HG03175 (cell line): ENCODE results near the gene JUN.

ENCODE experiments used
- ATAC-seq: cut with Tn5 transposase; IDR thresholded peaks from one replicate; pipeline ENCODE4 v1.9.1; 2021; ENCODE audit warnings: mild to moderate bottlenecking, moderate library complexity; ENCODE audit not compliant: unreplicated experiment

Gene JUN

GRCh38 chr1:58784758-58785441, 1.1 kb upstream of the JUN start:
- ATAC-seq = peak; percentile 8

DNA sequence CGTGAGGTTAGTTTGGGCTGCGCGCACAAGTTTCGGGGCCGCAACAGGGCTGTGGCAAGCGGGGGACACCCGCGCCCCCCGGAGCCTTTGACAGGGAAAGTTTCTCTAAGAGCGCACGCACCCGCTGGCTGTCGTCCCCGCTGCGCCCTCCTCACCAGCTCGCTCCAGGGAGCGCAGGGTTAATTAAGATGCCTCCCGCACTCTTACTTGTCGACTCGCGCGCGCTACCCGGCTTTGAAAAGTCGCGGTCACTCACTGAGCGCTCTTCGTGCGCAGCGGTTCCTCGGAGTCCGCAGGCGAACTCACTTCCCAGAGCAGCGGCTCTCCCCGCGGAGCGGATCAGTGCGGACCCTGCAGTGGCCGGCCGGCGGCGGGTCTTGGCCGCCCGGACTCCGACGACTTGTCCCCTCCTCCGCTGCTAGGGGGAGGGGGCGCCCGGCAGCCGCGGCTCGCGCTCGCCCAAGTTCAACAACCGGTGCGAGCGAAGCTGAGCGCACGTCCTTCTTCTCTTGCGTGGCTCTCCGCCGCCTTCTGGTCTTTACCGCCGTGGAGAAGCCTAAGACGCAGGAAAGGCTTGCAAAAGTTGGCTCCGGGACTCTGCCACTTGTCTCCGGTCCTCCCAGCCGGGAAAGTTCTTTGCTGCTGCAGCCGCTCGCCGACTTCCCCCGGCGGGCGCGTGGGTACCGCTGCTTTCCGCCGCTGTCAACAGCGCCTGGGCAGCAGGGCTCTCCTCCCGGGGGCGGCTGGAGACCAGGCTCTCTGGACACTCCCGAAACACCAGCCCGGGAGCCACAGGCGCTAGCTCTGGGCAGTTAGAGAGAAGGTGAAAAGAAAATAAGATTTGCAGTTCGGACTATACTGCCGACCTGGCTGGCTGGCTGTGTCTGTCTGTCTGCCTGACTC, 506 bp downstream of the JUN start:
- ATAC-seq = peak; percentile 16

DNA sequence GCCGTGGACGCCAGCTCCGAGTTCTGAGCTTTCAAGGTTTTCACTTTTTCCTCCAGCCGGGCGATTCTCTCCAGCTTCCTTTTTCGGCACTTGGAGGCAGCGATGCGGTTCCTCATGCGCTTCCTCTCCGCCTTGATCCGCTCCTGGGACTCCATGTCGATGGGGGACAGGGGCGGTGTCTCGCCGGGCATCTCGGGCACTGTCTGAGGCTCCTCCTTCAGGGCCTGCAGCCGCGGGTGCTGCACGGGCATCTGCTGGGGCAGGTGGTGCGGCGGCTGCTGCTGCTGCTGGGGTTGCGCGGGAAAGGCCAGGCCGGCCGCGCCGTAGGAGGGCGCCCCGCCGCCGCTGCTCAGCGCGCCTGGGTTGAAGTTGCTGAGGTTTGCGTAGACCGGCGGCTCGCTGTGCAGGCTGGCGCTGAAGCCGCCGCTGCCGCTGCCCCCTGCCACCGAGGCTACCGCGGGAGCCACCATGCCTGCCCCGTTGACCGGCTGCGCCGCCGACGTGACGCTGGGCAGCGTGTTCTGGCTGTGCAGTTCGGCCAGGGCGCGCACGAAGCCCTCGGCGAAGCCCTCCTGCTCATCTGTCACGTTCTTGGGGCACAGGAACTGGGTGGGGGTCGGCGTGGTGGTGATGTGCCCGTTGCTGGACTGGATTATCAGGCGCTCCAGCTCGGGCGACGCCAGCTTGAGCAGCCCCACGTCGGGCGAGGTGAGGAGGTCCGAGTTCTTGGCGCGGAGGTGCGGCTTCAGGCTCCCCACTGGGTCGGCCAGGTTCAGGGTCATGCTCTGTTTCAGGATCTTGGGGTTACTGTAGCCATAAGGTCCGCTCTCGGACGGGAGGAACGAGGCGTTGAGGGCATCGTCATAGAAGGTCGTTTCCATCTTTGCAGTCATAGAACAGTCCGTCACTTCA, 1.4 kb downstream of the JUN start:
- peak; percentile 10 for ATAC-seq

- ATAC-seq = no peak
Observed at GRCh38 chr1:58781541-58782177, 2.2 kb downstream of the JUN start.

- no peak for ATAC-seq
Observed at GRCh38 chr1:58780836-58781452, 2.9 kb downstream of the JUN start.

- ATAC-seq = no peak
Observed at GRCh38 chr1:58780411-58780810, 3.4 kb downstream of the JUN start.

DNA sequence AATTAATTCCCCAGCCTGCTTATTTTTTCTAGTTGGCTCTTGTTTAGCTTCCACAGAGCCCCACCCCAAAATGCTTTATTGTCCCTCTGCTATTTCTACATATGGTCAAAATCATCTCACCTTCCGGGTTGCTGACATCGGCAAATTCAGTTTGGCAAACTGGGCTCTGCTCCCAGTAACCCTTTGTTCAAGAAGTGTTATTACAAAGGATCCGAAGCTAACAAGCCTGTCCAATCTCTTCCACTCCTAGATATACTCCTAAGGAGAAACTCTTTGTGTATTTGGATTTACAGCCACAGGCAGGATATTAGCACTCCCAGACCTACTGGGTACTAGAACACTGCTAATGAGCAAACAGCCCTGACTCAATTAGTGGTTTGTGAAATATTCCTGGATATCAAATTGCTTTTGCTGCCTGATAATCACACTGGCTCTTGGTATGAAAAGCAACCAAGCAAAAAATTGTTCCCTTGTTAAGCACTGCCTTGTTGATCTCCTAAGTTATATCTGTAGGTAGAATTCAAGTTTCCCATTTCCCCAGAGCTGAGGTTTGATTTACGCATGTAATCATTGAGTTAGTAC, 4.0 kb downstream of the JUN start:
- no peak for ATAC-seq

DNA sequence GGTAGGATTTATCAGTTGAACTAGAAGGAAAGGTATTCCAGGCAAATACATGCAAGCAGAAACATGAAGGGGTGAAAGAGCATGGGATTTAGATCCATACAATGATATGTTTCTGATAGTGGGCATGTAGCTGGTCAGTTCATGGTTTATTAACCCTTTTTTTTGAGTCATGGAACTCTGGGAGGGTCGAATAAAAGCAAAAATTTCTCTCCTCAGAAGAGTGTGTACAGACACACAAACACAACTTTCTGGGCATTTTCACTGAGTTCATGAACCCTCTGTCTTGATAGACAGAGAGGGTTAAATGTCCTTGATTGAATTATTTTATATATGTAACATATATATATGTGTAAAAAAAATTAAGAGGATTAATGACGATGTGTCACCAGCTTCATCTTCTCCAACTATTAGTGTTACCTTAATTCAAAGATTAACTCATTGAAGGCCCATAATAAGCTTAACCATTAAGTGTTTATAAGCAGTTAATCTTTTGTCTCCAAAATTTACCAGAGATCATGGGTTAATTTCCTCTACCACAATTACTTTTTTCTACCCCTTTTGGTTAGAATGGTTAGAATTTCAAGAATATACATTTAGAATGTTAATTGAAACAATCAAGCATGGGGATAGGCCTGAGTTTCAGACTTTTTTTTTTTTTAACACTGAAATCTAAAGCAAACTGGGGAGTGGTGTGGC, 4.6 kb downstream of the JUN start:
- no peak for ATAC-seq

- no peak for ATAC-seq
Observed at GRCh38 chr1:58778385-58779000, 5.4 kb downstream of the JUN start.

GRCh38 chr1:58774027-58774426, 9.8 kb downstream of the JUN start:
- ATAC-seq = no peak

- peak; percentile 68 for ATAC-seq
Observed at GRCh38 chr1:58773406-58773840, 10.4 kb downstream of the JUN start.

- no peak for ATAC-seq
Observed at GRCh38 chr1:58769809-58770320, 14.0 kb downstream of the JUN start.

GRCh38 chr1:58768971-58769808, 14.7 kb downstream of the JUN start:
- no peak for ATAC-seq

DNA sequence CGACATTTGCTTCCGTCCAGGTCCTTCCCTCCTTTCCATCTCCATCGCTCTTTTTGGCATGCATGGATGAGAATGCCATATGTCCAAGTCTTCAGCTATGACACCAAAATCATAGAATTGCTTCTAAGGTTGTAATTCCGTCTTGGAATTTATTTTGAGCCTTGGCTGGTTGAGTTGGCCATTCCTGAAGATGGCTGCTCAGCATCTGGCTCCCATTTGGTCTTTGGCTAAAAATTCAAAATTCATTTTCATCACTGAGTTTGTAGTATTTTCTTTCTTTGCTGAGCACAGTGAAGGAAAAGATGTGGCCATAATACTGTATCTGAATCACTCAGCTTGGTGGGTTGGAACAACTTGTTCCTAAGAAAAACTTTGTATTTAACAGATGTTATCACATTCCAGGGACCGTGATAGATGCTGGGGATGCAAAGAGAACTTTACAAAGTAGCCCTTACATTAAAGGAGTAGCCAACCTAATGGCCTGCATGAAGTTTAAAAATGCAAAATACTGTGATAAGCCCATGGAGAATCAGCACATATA, 15.6 kb downstream of the JUN start:
- ATAC-seq = no peak

DNA sequence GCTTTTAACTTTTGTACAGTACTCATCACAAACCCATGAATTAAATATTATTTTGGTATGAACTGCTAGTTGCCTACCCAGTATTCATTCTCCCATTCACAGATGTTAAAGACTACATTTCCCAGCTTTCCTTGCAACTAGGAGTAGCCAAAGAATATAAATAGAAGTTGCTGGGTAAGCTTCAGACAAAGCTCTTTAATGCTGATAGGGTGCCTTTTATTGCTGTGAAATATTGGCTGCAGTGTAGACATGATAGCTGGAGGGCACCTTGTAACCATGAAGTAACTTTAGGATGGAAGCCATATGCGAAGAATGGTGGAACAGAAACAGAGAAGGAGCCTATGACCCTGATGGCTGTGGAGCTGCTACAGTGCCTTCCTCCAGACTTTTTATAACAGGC, 16.7 kb downstream of the JUN start:
- ATAC-seq = no peak

- ATAC-seq = no peak
Observed at GRCh38 chr1:58765441-58765840, 18.4 kb downstream of the JUN start.

DNA sequence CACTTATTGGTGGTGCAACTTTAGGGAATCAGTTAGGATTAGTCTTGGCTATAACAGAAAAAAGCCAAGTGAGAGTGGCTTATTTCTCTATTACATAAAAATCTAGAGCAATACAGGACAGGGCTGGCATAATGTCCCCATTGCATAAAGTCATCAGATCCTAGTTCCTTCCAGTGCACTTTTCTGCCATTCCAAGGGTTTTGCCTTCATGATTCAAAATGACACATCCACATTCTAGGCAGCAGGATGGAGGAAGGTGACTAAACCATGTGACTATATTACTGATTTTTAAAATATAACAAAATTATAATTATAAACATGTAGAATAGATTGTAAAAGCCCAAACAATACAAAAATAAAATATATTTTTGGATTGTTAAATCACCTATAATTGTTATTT, 18.8 kb downstream of the JUN start:
- no peak for ATAC-seq
